GM18867 (cell line): ENCODE results near the gene MYO3B.

Source experiments
- ATAC-seq: cut with Tn5 transposase; IDR thresholded peaks from one replicate; pipeline ENCODE4 v1.9.1; 2021; ENCODE audit warnings: mild to moderate bottlenecking, moderate library complexity; ENCODE audit not compliant: unreplicated experiment

MYO3B gene

DNA sequence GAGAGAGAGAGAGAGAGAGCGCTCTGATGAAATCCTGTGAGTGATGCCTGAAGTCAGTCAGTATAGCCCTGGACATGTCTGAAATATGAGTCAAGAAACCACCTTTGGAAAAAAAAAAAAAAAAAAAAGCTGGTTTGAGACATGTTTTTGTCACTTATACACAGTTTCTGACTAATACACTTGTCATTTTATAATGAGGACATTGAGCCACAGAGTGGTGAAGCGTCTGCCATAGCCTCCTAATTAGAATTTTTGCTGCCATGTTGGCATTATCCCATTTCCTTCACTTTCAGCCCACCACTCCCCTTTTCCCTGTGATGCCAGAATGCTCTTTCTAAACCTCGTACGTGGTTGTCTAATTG, 15.7 kb upstream of the MYO3B start:
- ATAC-seq, result no peak

DNA sequence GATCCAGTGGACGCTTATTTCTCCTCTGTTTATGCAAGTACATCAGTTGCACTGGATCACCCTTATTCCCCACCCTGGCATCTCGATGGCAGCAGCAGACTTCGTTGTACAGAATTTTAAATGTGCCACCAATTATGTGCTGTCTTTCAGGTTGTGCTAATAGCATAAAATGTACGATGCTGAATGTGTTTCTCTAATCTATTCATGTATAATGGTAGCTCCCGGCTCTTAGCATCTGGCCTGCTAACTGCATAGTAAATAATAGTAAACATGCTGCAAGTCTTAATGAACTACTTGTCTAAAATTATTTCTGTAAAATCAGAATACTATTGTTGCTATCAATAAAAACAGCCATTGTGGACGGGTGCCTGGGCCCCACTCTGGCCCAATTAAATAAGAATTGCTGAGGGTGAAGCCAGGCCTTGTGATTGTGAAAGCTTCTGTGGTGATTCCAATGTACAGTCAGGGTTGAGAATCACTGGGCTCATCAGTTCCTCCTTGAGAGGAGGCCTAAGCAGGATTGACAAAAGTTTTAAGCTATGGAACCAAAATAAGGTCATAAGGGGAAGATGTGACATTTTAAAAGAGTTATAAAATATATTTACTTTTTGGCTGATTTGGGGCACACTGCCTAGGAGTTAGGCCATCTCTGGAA, 14.4 kb upstream of the MYO3B start:
- ATAC-seq, result no peak

DNA sequence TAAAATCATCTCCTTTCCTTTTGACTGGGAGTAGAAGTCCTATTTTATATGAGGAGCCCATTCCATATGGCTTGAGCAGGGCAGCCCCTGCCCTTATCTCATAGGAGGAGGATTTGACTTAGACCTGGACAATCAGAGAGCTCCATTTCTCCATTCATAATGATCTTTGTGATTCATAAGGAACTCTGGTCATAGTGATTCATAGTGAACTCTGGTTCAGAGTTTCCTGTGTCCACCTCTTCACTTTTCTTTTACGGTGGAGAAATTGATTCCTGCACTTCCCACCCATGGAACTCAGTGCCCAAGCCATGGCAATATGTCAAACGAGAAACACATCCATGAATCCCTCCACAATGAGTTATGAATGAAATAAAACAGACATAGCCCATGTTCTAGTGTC, 12.8 kb upstream of the MYO3B start:
- no peak for ATAC-seq

DNA sequence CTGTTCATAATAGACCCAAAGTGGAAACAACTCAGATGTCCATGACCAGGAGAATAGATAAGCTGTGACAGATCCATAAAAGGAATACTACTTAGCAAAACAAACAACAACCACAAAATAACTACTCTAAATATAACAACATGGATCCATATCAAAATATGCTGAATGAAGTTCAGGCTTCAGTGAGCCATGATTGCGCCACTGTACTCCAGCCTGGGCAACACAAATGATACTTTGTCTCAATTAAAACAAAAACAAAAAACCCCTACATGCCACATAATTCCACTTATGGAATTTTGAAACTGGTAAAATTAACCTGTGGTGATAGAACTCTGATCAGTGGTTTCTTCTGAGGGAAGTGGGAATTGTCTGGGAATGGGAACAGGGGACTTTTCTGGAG, 11.2 kb upstream of the MYO3B start:
- ATAC-seq, result no peak

DNA sequence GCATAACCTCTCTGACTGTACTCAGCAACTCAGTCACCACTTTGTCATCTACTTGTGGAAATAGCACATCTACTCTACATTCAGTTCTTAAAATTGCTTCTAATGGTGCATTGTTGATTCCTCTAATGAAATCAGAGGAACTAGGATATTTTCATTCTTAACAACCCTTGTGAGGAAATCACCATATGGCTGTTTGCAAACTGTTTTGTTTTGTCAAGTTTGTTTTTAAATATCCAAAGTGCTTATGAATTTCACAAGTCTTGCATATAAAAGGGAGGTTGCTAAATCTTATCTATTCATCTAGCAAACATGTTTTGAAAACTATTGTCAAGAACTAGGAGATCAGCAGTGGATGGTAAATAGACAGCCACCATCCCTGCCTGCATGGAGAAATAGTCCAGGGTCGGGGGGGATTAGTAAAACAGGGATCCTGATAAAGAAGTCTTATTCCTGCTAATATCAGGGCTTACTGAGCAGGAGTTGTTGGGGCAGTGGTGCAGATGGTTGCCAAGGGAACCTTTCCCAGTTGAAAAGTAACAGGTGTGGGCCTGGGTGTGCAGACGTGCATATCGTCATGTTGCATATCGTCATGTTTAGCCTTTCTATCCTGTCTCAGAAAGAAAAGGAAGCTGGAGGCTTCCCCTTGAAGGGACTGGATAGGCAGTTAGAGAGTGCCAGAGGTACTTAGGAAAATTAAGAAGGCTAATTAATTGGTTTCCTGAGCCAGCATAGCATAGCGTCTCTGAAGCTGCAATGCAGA, 7.5 kb upstream of the MYO3B start:
- no peak for ATAC-seq

DNA sequence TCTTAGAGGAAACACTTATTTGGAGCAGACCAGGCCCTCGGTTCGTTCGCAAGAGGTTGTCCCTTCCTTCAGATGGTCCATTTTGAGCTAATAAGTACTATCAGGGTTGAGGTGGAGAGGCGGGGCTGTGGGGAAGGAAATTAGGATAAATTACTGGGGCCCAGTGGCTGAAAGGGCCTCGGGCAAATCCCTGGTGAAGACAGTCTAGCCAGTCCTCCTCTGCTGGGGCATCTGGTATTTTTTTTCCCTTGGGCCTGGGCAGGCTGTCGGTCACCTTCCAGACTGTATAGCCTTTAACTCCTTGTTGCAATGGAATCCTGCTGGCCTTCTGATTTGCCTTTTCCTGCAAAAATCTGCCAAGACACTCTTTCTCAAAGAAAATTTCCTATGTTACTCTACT, 1.7 kb upstream of the MYO3B start:
- no peak for ATAC-seq

DNA sequence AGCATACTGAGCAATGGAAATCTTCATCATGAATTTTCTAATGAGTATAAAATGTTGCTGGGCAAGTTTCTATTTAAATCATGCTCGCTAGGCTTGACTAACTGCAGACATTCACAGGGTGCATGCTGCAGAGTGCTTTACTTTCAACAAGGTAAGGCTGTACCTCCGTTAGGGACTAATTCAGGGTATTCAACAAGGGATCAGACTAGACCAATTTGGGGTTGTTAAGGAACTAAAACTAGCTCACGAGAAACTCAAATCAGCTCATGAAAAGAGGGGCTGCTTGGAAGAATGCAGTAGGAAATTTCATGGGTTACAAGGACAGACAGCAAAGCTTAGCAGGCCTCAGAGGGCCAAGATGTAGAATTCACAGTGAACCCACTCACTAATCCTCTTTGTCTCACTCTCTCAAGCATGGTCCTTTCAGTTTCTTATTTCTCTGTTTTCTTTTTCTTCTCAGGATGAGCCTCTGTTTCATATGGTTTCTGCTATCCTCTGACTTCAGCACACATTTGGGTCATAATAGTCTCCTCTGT, 2.2 kb downstream of the MYO3B start:
- peak; percentile 71 for ATAC-seq

DNA sequence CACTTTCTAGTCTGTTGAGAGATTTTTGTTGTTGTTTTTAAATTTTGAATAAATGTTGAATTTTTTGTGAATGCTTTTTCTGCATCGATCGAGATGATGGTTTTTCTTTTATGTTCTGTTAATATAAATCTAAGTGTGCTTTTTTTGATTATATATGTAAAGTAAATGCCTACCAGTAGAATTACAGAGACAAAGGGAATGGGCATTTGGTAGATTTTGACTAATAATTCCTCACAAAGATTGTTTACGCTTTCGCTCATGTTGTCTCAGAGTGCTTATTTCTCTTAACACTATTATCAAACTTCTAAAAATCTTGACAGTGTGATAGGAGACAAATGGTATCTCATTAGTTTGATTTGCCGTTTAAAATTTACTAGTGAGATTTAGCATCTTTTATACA, 3.7 kb downstream of the MYO3B start:
- ATAC-seq, result no peak

DNA sequence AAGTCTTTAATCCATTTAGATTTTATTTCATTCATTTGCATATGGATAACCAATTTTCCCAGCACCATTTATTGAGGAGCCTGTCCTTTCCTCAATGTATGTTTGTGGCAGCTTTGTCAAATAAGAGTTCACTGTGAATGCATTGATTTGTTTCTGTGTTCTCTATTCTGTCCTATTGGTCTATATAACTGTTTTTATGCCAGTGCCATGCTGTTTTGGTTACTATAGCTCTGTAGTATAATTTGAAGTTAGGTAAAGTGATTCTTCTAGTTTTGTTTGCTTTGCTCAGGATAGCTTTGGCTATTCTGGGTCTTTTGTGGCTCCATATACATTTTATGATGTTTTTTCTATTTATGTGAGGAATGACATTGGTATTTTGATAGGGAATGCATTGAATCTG, 7.4 kb downstream of the MYO3B start:
- ATAC-seq, result no peak

DNA sequence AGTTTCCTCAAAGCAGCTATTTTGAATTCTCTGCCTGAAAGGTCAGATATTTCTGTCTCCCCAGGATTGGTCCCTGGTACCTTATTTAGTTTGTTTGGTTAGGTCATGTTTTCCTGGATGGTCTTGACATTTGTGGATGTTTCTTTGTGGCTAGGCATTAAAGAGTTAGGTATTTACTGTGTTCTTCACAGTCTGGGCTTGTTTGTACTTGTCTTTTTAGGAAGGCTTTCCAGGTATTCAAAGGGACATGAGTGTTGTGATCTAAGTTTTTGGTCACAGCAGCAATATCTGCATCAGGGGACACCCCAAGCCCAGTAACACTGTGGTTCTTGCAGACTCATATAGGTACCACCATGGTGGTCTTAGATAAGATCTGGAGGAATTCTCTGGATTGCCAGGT, 11.8 kb downstream of the MYO3B start:
- ATAC-seq, result no peak

DNA sequence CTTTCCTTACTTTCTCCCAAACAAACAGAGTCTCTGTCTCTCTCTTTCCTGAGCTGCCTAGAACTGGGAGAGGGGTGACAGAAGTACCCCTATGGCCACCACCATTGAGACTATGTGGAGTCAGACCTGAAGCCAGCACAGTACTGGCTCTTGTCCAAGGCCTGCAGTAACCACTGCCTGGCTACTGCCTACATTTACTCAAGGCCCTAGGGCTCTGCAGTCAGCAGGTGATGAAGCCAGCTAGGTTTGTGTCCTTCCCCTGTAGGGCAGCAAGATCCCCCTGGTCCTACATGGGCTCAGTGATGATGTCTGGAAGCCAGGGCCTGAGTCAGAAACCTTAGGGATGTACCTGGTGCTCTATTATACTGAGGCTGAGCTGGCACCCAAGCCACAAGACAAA, 12.2 kb downstream of the MYO3B start:
- no peak for ATAC-seq

DNA sequence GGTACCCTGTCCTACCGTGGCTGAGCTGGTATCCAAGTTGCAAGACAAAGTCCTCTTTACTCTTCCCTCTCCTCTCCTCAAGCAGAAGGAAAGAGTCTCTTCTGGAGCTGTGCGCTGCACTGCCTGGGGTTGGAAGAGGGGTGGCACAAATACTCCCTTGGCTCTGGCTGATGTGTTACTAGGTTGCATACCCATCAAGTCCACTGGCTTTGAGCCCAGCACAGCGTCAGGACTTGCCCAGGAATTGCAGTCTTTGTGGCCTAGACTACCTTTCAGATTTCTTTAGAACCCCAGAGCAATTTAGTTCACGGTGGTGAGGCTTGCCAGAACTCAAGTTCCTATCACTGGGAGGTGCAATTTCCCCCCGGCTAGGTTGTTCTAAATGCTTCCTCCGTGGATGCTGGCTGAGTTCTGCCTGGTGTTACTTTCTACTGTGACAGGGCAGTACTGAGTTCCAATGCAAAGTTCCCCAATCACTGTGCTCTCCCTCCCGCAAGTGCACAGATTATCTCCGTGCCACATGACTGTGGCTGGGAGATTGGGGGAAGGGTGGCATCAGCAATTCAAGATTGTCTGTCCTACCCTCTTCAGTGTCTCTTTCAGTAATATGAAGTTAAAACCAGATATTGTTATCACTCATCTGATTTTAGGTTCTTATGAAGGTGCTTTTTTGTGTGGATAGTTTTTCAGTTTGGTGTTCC, 13.4 kb downstream of the MYO3B start:
- ATAC-seq, result no peak

DNA sequence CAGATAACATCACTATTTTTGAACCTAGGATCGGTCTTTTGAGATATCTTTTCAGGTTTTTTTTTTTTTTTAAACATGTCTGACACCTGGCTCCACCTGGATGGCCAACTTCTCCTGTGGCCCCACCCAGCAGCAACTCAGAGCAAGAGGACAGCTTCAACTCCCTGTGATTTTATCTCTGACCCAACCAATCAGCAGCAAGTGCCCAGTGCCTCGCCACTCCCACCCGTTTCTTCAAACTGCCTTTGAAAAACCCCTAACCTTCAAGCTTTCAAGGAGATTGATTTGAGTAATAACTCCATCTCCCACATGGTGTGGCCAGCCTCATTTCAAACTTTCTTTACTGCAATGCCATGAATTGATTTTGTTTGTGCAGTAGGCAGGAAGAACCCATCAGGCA, 19.0 kb downstream of the MYO3B start:
- ATAC-seq, result no peak

DNA sequence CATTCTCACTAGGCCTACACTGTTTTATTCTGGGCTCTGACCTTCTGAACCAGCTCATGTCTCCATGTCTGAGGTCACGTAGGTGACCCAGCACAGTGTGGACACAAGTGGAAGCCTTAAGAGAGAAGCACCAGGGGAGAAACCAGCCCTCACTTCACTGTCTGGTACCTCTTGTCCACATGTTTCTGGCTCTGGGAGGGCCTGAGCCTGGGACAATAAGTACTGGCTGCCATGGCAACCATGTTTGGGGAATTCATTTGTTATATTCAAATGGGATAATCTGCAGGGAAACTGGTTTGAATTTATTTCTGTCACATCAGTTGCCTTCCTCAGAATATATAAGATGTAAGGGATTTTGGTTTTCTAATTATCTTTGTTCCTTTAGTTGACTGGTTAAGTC, 23.3 kb downstream of the MYO3B start:
- no peak for ATAC-seq

DNA sequence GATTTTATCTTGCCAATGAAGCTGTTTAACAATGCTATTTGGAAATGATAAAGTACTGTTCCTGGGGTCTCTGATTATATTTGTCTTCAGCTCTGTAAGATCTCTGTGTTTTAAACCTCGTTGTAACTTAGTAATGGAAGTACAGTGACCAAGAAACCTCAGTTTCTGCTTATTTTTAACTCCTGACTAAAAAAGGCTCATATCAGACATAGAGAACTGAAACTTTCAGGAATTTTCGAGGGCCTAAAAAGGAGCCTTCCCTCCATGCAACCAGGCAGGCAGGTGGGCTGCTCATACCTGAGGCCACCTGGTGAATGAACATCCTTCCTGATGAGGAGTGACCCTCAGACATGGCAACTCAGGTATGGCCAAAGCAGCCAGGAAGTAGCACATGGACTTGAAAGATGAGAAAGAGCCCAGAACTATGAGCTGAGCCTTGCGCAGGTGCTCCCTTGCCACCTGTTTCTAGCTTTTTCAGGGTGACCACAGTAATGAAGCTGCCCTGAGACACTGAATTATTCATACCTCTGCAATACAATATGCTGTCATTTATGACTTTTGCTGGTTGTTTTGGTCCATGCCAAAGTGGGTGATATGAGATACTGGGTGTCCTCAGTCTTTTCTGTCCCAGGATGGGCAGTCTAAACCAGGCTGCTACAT, 23.9 kb downstream of the MYO3B start:
- ATAC-seq, result peak; percentile 74

DNA sequence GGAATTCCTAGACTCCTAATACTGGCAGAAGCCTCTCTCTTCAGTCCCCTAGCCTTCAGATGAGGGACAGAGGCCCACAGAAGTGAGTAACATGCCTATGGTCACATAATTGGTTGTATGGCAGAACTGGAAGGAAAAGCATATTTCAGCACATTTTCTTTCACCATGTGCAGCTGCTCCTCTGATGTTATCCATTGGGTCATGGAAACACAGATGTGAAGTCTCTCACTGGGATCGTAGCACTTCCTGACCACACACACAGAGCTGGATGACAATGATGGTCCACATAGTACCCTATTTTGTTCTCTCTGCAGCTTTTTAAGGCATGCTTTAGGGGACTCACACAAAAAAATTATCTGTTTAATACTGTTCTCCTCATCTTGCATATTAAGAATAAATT, 24.5 kb downstream of the MYO3B start:
- ATAC-seq, result no peak

DNA sequence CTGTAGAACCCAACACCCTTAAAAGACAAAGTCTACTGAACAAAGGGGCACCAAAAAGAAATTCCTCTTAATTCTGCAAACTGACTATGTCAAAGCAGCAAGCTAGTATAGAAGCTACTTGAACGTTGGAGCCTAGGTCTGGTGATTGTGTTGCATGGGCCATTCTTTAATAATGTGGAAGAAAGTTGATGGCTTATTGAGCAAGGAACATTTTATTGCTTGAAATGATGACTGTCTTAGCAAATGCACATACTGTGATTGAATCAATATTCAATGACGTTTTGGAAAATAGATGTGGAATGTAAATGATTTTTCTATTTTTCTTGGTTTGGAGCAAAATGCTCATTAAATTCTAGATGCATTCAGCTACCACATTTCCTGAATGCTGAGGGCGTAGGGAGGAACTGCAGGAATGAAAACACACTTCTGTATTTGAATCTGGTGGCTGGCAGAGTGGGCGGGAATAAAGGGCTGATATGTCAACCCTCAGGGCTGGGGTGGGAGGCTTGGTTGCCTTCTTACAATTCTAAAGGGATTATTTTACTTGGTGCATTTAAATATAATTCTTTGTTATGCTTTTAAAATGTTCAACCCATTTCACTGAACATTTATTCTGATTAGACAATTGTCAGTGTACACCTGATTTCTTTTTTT, 26.5 kb downstream of the MYO3B start:
- ATAC-seq, result no peak

DNA sequence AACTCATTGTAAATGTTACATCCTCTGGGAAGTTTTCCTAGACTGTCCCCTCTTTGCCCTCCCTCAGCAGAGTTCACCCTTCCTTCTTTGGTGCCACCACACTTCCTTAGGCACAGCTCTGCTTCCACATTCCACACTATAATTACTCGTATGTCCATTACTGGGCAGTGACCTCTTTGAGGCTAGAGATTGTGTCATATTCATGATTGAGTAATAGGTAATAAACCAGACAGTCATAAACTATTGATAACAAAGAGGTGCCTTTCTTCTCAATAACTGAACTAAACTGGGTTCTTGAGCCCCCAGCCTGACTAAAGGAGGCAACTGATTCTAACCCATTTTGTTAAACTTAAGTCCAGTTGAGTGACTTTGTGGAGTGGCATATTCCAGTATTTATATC, 28.3 kb downstream of the MYO3B start:
- no peak for ATAC-seq

DNA sequence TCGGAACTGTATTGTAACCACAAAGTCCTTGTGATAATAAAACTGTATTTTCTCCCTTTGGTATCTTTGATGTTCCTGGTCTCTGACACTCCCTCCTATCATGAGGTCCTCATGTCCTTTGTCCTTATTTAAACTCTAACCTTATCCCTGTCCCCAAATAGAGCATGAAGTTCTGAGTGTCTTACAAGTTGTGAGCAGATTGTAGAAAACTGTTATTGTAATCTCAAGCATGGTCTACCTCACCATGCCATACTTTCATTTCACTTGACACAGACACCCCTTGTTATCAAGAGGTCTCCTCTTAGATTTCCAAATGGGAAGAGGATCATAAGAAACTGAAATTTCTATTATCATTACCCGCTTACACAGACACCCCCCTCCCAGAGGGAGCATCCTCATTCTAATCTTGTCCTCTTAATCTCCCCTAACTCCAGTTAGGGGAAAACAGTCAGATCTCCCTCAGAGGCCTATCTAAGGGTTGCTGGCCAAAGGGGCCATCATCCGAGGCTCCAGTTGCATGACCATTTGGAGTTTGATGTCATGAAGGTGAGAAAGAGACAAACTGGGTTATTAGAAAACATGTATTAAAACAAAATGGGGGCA, 29.0 kb downstream of the MYO3B start:
- no peak for ATAC-seq

DNA sequence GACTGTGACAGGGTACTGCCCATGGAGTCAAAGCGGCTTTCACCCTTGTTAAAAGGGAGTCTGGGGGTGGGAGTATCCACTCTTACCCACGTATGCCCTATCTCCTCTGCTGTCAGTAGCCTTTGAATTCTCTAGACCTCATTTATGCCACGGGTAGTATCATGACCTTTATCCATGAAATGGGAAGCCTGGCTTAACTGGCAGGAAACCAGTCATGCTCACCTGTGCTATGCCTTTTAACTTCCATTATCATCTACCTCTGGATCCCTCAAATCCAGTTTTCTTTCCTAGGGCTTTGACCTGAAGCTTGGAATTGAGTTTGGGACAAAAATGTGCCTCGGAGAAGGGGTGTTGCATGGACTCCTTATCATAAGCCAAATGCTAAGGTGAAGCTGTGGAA, 30.0 kb downstream of the MYO3B start:
- ATAC-seq, result no peak

DNA sequence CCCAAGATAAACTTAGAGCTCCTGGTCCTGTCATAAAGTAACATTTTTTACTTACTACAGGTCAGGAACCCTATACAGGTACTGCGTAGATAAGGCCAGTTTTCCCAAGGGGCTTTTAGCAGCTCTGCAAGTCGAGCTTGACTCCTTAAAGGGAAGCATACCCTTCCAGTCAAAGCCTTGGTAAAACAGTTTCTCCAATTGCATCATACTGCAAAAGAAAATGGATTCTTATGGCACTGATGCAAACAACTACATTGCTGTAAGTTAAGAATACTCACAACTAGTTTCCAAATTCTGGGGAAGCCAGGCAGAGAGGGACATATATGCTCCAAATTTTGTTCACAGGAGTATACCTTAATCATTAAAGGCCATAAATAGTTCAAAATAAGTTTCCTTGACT, 31.0 kb downstream of the MYO3B start:
- ATAC-seq, result no peak
